Transverse colon (tissue), 4 donors: ENCODE results near the gene HS2ST1. TPM values are rescaled to one million over a fixed set of nuclear protein-coding genes. Genes with fewer than 3 reads are reported as not detected.

Experiments
- DNase-seq: peaks from one replicate; pipeline ENCODE4 v3.0.0-alpha.2; 2019
- H3K27ac ChIP-seq, 4 donors: fragments of 200-600 bp; sonication (generic); 2 replicates each; pipeline ENCODE4 v1.5.1; 2016 to 2018; ENCODE audit warnings: inconsistent platforms in 4 of 4
- H3K27me3 ChIP-seq: fragments of 200-600 bp; sonication (generic); 2 replicates; pipeline ENCODE4 v1.5.1; 2017; ENCODE audit warnings: inconsistent platforms
- H3K36me3 ChIP-seq, 4 donors: fragments of 200-600 bp; sonication (generic); 2 replicates each; pipeline ENCODE4 v1.5.1; 2017 to 2019; ENCODE audit warnings: inconsistent platforms in 4 of 4
- H3K4me1 ChIP-seq, 4 donors: fragments of 200-600 bp; sonication (generic); 2 replicates each; pipeline ENCODE4 v1.5.1; 2017 to 2020; ENCODE audit warnings: inconsistent platforms in 4 of 4
- H3K4me3 ChIP-seq, 4 donors: fragments of 200-600 bp; sonication (generic); 1 replicate in 1 of 4; 2 replicates in 3 of 4; pipeline versions ENCODE4 v1.5.1 to v1.6.1; 2017 to 2019; ENCODE audit warnings: inconsistent platforms in 4 of 4
- H3K9me3 ChIP-seq, 2 donors: fragments of 200-600 bp; sonication (generic); 2 replicates each; pipeline ENCODE4 v1.5.1; 2017 to 2019; ENCODE audit warnings: inconsistent platforms in 2 of 2
- CTCF ChIP-seq, 5 experiments: fragments of 200-600 bp in 3 of 5; fragments of 450-650 bp in 2 of 5; sonication (generic) in 3 of 5; IDR thresholded peaks; 1 replicate in 2 of 5; 2 replicates in 3 of 5; pipeline ENCODE4 v1.5.1; 2016 to 2017; ENCODE audit warnings: antibody characterized with exemption in 5 of 5, inconsistent platforms in 3 of 5, mild to moderate bottlenecking in 2 of 5, moderate library complexity in 1 of 5
- EP300 ChIP-seq: sonication (generic); formaldehyde crosslinking; IDR thresholded peaks from one replicate; pipeline ENCODE4 v1.6.1; 2017; ENCODE audit warnings: antibody characterized with exemption, low read depth
- POLR2A ChIP-seq: fragments of 450-650 bp; IDR thresholded peaks from one replicate; pipeline ENCODE4 v1.6.1; 2016; ENCODE audit warnings: antibody characterized with exemption, mild to moderate bottlenecking, moderate library complexity
- POLR2AphosphoS5 ChIP-seq, 3 donors: sonication (generic); formaldehyde crosslinking; IDR thresholded peaks; one replicate each; pipeline ENCODE4 v1.6.1; 2016; ENCODE audit warnings: antibody characterized with exemption in 3 of 3
- WGBS, 2 donors: methylation state at CpG; one replicate each; pipeline ENCODE4 v1.1.5; 2018; ENCODE audit warnings: low coverage in 1 of 2; 5-methylcytosine and 5-hydroxymethylcytosine counted together
- in situ Hi-C, 4 donors: fragments of 200-750 bp; cut with MboI; loops; one replicate each; pipeline versions ENCODE4 v1.15.0 to v1.15.1; 2017; ENCODE audit warnings: low sequenced_read_pairs in 3 of 4, low pct_ligation_motif_present in 1 of 4, low pct_unique_long_range_greater_than_20kb in 1 of 4
- intact Hi-C: fragments of 100-400 bp; cut with DNase I; formaldehyde crosslinking; loops from one replicate; pipeline ENCODE4 v1.15.1; 2023; ENCODE audit warnings: low total_unique reads
- total RNA-seq, 4 donors: library from RNA; depleted of rRNA; stranded (reverse); fragments of >200 nt; gene quantifications; one replicate each; pipeline ENCODE4 v1.1.0, GENCODE V29; 2016

HS2ST1 gene
- total RNA-seq, 4 donors from 2014 or later = 1.9 to 17.1 (median 9.9) TPM

- in situ Hi-C loops = loop anchor here in 1 of 4 donors (25.0 kb wide), 1 partner anchor 203 kb away; the partner anchor contains the start of gene SH3GLB1
- intact Hi-C loops = no loop called here
- Histone ChIP-seq H3K9me3 (no peaks in the 10 kb centered on the region), H3K36me3 (no peaks in the 10 kb centered on the region), H3K4me1 (peaks cover 12 to 32% (median 21%) of the 10 kb centered on the region in 4 donors), H3K27ac (peak overlapping the region; percentile 86 to 96 (median 91)), H3K4me3 (peak overlapping the region; percentile 77 to 100 (median 93)), H3K27me3 (no peaks in the 10 kb centered on the region)
- peak; percentile 54 for DNase-seq
- TF ChIP-seq EP300 (no peak), POLR2A (peak; percentile 8), POLR2AphosphoS5 (IDR thresholded peaks at IDR 0.05) (peak in 2 of 3 donors; percentile 43 to 55), CTCF (IDR thresholded peaks at IDR 0.05) (no peak)
- WGBS, 2 donors = 0 to 2% methylated on average over 5 to 41 of the region's 43 CpGs
Measured at GRCh38 chr1:86914998-86915736, 732 bp downstream of the HS2ST1 start.

GRCh38 chr1:86915737-86916235 is 1.4 kb downstream of the HS2ST1 start:
- H3K27ac ChIP-seq = peak overlapping the region; percentile 86 to 96 (median 91)
- H3K27me3 ChIP-seq = no peaks in the 10 kb centered on the region
- H3K4me1 ChIP-seq = peaks cover 12 to 32% (median 21%) of the 10 kb centered on the region in 4 donors
- H3K4me3 ChIP-seq = peak overlapping the region; percentile 77 to 100 (median 93)
- WGBS, 2 donors = 6 to 10% methylated on average over 8 to 14 of the region's 14 CpGs
- TF ChIP-seq EP300 = no peak
- no peak for TF ChIP-seq CTCF (IDR thresholded peaks at IDR 0.05)
- TF ChIP-seq POLR2AphosphoS5 (IDR thresholded peaks at IDR 0.05) = no peak
- TF ChIP-seq POLR2A = no peak
- H3K36me3 ChIP-seq = no peaks in the 10 kb centered on the region
- DNase-seq = no peak
- in situ Hi-C loops (loop anchor here in 1 of 4 donors (25.0 kb wide), 1 partner anchor 203 kb away; the partner anchor contains the start of gene SH3GLB1), intact Hi-C loops (no loop called here)
- no peaks in the 10 kb centered on the region for H3K9me3 ChIP-seq

GRCh38 chr1:86916752-86917151 is 2.3 kb downstream of the HS2ST1 start:
- no peaks in the 10 kb centered on the region for H3K9me3 ChIP-seq
- TF ChIP-seq POLR2AphosphoS5 (IDR thresholded peaks at IDR 0.05) (no peak), CTCF (IDR thresholded peaks at IDR 0.05) (no peak)
- H3K4me1 ChIP-seq = peaks cover 12 to 27% (median 19%) of the 10 kb centered on the region in 4 donors
- no peaks in the 10 kb centered on the region for H3K27me3 ChIP-seq
- in situ Hi-C loops (loop anchor here in 1 of 4 donors (25.0 kb wide), 1 partner anchor 204 kb away; the partner anchor contains the start of gene SH3GLB1), intact Hi-C loops (no loop called here)
- no peak overlapping the region for H3K4me3 ChIP-seq
- no peak for DNase-seq
- WGBS, 2 donors = 91 to 95% methylated on average over 1 of the region's 1 CpG
- no peak overlapping the region for H3K27ac ChIP-seq
- no peaks in the 10 kb centered on the region for H3K36me3 ChIP-seq

GRCh38 chr1:86922445-86922844 is 8.0 kb downstream of the HS2ST1 start:
- Histone ChIP-seq H3K36me3 (no peaks in the 10 kb centered on the region), H3K27ac (no peak overlapping the region), H3K4me1 (peaks cover 0 to 15% (median 5%) of the 10 kb centered on the region in 4 donors), H3K4me3 (no peak overlapping the region), H3K9me3 (peaks cover 11 to 17% of the 10 kb centered on the region in 2 donors), H3K27me3 (no peaks in the 10 kb centered on the region)
- in situ Hi-C loops = loop anchor here in 1 of 4 donors (25.0 kb wide), 1 partner anchor 210 kb away; the partner anchor contains the start of gene SH3GLB1
- 97 to 100% methylated on average over 1 of the region's 1 CpG for WGBS, 2 donors
- DNase-seq = no peak
- TF ChIP-seq POLR2A = no peak
- TF ChIP-seq CTCF (IDR thresholded peaks at IDR 0.05) = no peak
- no peak for TF ChIP-seq POLR2AphosphoS5 (IDR thresholded peaks at IDR 0.05)
- TF ChIP-seq EP300 = no peak
- intact Hi-C loops = no loop called here
